ENCODE measurements around the gene AP2A2.

DNA sequence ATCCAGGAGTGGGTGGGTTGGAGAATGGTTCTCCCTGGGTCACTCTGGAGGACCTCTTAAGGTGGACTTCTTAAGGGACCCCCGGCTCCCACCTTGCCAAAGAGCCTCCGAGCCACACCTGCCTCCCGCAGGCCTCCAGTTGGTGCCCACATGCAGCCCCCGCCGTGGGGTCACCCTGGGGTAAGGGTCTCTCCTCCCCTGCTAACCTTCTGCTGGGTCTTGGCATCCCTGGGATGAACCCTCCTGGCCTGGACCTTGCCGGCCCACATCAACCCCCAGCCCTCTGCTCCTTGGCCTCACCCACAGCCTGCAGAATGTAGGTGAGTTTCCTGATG lies 123.4 kb downstream of the AP2A2 start:
- TF ChIP-seq POLR2AphosphoS5 (IDR thresholded peaks at IDR 0.05; ENCODE audit: insufficient read depth in 1 of 2, low read depth in 1 of 2) (no peak), POLR2A (IDR thresholded peaks at IDR 0.05) (no peak)
- TF ChIP-seq, protein P1, sequence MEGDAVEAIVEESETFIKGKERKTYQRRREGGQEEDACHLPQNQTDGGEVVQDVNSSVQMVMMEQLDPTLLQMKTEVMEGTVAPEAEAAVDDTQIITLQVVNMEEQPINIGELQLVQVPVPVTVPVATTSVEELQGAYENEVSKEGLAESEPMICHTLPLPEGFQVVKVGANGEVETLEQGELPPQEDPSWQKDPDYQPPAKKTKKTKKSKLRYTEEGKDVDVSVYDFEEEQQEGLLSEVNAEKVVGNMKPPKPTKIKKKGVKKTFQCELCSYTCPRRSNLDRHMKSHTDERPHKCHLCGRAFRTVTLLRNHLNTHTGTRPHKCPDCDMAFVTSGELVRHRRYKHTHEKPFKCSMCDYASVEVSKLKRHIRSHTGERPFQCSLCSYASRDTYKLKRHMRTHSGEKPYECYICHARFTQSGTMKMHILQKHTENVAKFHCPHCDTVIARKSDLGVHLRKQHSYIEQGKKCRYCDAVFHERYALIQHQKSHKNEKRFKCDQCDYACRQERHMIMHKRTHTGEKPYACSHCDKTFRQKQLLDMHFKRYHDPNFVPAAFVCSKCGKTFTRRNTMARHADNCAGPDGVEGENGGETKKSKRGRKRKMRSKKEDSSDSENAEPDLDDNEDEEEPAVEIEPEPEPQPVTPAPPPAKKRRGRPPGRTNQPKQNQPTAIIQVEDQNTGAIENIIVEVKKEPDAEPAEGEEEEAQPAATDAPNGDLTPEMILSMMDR (IDR thresholded peaks at IDR 0.05): no peak

Measured in vagina (tissue), 2 donors.